HG03108 (cell line): ENCODE data around the gene SLC39A12.
"Not testable (repeated sequence)": the region's sequence is repeated elsewhere in the genome, so short reads cannot be mapped to it uniquely, and the experiment has no call there.

Source experiments
- ATAC-seq: cut with Tn5 transposase; IDR thresholded peaks from one replicate; pipeline ENCODE4 v1.9.1; 2021; ENCODE audit warnings: moderate library complexity; ENCODE audit not compliant: unreplicated experiment

Gene SLC39A12

GRCh38 chr10:17951868-17952371, at the start of gene SLC39A12:
SLC39A12 (plus strand) TSS chr10:17951918; CDS start chr10:17953277, 1,359 bp downstream.
- no peak for ATAC-seq

DNA sequence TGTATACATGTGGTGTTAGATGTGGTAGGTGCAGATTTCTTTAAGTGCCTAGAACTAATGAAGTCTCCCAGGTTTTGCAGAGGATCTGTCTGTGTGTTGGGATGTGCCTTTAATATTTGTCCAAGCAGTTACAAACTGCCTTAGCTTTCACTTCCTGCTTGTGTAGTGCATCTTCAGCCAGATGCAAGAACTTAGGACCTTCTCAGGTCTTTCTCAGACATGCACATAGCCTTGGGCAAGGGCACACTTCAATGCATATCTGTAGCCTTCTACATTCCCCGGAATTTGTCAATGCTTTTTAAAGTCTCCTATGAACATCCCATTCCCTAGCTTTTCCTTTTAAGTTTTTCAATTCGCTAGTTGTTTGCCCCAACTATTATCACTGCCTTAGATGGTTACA, 47.2 kb upstream of the SLC39A12 start:
- ATAC-seq, result no peak

GRCh38 chr10:17905491-17905890, 46.2 kb upstream of the SLC39A12 start:
- ATAC-seq, result no peak

GRCh38 chr10:17906002-17906401, 45.7 kb upstream of the SLC39A12 start:
- ATAC-seq, result no peak

- no peak for ATAC-seq
Measured at GRCh38 chr10:17907641-17908040, 44.1 kb upstream of the SLC39A12 start.

DNA sequence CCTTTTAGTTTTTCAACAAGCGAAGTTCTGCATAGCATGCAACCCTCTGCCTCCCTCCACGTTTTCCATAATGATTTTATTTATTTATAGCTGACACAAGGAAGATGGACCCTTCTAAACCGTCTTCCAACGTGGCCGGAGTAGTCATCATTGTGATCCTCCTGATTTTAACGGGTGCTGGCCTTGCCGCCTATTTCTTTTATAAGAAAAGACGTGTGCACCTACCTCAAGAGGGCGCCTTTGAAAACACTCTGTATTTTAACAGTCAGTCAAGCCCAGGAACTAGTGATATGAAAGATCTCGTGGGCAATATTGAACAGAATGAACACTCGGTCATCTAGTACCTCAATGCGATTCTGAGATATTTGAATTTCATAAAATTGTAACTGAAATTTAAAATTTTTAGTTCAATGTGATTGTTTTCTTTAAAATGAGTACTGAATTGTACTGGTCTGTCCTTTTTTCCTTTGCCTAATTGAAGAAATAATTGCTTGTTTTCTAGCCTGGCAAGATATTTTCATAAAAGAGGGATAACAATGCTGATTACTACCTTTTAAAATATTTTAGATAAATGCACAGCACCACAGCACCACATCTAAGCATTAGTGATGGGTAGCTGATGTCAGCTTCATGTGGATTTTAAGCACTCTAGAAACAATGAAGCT, 41.5 kb upstream of the SLC39A12 start:
- ATAC-seq, result no peak

- no peak for ATAC-seq
Measured at GRCh38 chr10:17912754-17913153, 39.0 kb upstream of the SLC39A12 start.

GRCh38 chr10:17913604-17914003, 38.1 kb upstream of the SLC39A12 start:
- ATAC-seq, result no peak

GRCh38 chr10:17914169-17915045, 37.3 kb upstream of the SLC39A12 start:
- no peak for ATAC-seq

DNA sequence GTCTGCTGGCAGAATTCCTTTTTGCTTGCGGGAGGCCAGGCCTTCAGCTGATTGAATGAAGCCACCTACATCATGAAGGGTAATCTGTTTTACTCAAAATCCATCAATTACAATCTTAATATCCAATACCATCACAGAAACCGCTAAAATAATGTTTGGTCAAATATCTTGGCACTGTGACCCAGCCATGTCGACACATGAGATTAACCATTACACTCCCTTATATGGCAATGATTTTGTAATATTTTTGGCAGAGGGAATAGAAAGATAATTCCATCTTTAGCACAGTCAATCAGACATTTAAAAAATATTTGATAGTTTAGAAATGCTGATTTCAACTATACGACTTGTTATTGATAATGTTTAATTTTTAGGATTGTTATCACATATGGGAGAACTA, 36.5 kb upstream of the SLC39A12 start:
- ATAC-seq, result no peak

DNA sequence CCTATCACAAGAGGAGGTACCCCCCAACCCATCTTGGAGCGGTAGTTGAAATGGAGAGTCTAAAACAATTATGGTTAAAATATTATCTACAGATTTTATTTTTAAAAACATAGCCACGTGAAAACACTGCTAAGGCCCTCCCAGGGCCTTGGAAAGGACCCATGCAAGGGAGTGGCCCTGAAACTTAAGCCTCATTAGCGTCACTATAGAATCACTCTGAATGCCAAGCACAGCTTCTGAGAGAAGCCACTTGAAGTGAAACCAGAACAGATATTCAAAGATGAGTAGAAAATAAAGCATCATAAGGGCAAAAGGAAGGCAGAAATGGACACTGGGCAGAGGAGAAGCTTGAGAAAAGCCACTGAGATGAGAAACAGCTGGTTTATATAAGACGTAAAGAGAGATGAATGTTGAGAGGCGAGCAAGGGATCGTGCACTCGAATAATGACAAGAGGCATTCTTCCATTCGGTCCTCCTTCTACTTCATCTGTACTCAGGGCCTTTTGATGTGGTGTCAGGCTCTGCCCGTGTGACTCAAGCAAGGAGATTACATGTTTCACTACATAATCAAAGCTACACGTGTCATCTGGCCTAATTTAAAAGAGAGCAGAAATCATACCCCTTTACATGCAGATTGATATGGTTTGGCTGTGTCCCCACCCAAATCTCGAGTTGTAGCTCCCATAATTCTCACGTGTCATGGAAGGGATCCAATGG, 33.4 kb upstream of the SLC39A12 start:
- no peak for ATAC-seq

GRCh38 chr10:17921378-17921777, 30.3 kb upstream of the SLC39A12 start:
- ATAC-seq, result no peak

DNA sequence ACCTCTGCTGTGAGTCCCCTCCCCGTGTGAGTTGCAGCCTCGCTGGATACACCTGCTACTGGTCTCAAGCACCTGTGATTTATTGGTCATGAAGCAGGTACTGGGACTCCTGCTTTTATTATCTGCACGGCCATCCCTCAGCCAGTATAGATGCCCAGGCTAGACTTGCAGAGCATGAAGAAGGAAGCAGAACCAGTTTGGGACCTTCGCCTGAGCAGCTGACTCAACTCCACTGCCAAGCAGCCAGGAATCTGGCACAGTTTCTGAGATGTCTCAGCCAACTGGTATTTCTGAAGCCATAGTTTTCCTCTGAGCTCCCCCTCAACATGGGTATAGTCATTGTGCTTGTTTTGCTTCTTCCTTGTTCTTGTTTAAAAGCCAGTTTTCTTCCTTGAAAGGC, 28.0 kb upstream of the SLC39A12 start:
- ATAC-seq, result no peak

DNA sequence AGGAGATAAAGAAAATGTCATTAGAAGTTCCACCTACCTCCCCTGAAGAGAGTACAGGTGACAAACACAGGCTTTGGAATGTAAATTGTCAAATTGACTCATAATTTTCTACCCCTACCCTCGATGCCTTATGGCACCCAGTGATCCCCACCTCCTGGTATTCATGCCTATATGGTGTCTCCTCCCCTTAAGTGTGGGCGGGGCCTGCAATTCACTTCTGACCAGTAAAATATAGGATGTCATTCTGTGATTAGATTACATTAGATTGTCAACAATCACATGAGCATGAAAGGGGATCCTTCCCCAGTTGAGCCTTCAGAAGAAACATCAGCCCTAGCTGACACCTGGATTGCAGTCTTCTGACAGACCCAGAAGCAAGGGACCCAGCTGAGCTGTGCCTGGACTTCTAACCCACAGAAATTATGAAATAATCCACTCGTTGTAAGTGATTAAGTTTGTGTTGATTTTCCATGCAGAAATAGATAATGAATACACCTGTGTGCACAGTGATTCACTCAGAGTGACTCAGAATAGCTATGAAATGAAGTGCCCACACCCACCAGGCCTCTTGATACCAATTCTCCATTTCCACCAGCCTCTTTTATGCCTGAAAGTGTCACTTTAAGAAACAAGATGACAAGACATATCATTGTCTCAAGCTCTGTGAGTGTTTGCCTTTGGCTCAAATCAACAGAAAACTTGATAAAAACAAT, 8.5 kb upstream of the SLC39A12 start:
- ATAC-seq, result no peak

DNA sequence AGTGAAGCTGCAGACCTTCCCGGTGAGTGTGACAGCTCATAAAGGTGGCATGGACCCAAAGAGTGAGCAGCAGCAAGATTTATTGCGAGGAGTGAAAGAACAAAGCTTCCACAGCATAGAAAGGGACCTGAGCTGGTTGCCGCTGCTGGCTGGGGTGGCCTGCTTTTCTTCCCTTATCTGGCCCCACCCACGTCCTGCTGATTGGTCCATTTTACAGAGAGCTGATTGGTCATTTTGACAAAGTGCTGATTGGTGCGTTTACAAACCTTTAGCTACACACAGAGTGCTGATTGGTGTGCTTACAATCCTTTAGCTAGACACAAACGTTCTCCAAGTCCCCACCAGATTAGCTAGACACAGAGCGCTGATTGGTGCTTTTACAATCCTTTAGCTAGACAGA, 1.4 kb upstream of the SLC39A12 start:
- ATAC-seq, result not testable (repeated sequence)

GRCh38 chr10:17950726-17951125, 992 bp upstream of the SLC39A12 start:
- no peak for ATAC-seq

DNA sequence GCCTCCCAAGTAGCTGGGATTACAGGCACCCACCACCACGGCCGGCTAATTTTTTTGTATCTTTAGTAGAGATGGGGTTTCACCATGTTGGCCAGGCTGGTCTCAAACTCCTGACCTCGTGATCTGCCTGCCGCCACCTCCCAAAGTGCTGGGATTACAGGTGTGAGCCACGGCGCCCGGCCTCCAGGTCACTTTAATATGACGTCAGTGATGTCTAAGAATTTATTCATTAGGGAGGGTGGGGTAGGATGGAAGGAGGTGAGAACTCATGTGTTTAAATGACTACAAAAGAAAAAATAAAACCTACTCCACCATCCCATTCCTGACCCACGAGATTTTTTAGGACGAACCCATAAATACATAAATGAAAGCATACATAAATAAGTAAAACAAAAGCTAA, 2.7 kb downstream of the SLC39A12 start:
- not testable (repeated sequence) for ATAC-seq

DNA sequence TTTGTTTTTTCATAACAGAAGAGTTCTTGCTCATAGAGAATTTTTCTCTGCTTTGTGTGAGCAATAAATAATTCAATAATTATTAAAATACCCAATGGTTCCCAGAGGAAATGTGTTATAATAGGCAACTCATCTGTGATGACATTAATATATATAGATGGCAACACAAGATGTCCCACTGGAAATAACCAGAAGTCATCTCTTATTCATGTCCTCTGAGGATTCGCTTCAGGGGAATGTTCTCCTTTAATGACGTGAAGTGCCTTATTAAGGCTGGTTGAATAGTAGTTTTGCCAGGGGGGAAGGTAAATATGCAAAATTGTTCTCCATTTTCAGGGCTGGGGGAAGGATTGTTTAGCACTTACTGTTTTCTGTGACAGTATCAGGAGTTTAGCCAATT, 3.1 kb downstream of the SLC39A12 start:
- no peak for ATAC-seq

GRCh38 chr10:17958049-17958448, 6.3 kb downstream of the SLC39A12 start:
- ATAC-seq, result no peak

DNA sequence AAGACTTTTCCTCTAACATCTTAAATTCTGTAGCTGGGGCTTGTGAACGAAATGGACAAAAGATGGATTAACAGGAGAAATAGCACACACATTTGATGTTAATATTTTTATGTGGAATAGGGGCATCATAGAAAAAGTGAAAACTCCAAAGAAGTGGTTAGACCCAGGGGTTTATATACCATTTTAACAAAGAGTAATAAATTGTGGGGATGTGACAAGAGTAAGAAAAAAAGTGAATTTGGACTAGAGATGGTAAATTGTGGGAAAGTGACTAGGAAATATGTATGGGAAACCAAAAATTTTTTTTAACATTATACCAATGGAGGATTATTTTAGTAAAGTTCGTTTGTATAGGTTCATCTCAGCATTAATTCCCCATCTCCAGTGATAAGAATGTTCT, 8.2 kb downstream of the SLC39A12 start:
- ATAC-seq, result no peak
